ENCODE data around the gene ARL15. TPM values are rescaled to one million over a fixed set of nuclear protein-coding genes. Genes with fewer than 3 reads are reported as not detected.
"Not testable (repeated sequence)": the region's sequence is repeated elsewhere in the genome, so short reads cannot be mapped to it uniquely, and the experiment has no call there.

The ARL15 gene
- total RNA-seq, 1 donor, result 29.1 TPM

DNA sequence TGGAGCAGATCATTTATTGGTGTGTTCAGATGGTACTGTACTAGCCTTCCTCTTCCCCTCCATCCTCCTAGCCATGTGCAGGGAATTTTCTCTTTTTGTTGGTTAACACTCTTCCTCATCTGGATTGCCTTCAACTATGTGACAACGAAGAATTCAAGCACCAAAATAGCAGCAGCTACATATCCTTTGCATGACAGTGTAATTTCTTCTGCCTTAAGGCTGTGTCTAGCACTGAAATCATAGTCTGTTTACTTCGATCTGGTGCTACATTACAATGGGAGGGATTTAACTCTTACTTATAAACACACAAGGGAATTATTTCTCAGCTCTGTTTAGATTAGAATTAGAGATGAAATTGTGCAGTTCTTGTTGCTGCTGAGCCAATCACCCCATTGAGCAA is 260.4 kb downstream of the ARL15 start:
- DNase-seq (ENCODE audit: low read depth in 2 of 3, low spot score in 2 of 3), result no peak

DNA sequence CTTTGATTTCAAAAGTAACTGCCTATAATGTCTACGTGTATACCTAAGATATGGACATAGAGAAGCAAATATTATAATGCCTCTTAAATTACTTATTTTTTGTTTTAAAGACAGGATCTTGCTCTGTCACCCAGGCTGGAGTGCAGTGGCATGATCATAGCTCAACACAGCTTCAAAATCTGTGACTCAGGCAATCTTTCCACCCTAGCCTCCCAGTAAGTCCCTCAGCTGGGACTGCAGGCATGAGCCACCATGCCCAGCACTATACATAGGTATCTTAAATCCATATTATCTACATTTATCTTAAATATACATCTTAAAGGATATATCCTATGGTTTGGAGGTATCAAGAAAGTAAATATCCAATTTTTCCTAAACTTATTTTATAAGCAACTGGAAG is 261.2 kb downstream of the ARL15 start:
- no peak for DNase-seq (ENCODE audit: low read depth in 2 of 3, low spot score in 2 of 3)

DNA sequence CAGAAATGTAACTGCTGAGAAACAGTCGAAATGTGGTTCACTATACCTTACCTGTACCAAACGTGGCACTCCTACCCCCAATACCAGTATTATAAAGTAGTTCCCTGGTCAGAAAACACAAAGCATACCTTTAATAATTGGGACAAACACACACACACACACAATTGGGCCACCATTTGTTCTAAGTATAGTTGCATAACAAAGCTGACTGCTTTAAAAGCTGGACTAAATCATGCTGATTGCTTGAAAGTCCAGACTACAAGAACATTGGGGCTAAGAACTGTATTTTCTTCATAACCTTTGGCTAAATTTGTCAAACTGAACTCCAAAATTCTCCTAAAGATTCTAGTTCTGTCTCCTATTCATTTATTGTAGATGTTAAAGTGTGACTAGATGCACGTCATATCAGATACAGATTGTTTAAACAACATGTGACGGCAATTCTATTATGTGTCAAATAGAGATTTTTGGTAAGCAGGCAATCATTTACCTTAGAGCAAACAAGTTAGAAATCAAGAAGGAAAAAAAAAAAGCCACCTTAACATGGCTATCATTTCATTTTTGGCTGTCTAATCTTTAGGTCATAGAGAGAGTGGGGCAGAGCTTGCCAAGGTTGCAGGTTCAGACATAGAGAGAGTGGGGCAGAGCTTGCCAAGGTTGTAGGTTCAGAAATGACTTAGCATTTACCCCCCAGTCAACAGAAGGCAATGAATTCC is 265.1 kb downstream of the ARL15 start:
- DNase-seq (ENCODE audit: low read depth in 2 of 3, low spot score in 2 of 3), result no peak

DNA sequence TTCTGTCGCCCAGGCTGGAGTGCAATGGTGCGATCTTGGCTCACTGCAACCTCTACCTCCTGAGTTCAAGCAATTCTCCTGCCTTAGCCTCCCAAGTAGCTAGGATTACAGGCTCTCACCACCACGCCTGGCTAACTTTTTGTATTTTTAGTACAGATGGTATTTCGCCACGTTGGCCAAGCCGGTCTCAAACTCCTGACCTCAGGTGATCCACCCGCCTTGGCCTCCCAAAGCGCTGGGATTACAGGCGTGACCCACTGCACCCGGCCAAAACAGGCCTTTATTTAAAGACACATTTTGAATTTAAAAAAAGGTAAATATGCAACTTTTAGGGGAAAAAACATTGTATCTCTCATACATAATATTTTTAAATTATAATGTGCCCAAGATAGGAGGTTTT is 266.1 kb downstream of the ARL15 start:
- not testable (repeated sequence) for DNase-seq (ENCODE audit: low read depth in 2 of 3, low spot score in 2 of 3)

DNA sequence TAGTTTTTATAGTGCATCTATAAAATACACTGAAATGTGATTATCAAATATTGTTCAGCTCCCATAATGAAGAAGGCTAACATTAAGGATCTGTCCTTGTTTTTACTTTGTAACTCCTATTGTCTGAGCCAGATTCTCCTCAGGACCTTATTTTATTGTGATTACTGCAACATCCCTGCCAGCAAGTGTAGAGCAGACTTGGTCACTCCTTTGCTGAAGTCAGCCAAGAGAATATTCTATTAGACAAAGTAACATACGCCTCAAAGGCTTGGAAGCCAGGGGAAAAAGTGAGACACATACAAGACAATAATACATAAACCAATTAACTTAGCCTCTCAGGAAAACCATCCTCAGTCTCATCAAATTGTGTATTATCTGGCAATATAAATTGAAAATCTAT is 269.6 kb downstream of the ARL15 start:
- no peak for DNase-seq (ENCODE audit: low read depth in 2 of 3, low spot score in 2 of 3)

DNA sequence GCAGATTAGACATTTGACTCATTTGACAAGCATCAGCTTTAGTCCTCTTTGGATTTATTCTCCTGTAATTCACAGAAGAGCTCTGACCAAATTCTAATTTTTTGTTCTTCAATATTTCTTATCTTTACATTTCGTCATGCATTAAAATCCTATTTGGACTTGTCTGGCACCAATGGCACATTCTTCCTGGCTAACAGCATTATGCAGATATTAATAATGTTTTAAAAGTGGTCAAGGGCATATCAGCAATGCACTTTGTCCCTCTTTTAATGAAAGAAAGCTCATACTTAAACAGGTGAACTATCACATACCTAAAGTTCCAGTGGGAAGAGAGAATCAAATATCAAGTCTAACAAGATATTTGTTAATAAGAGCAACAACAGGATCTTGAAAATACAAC is 270.4 kb downstream of the ARL15 start:
- DNase-seq (ENCODE audit: low read depth in 2 of 3, low spot score in 2 of 3), result no peak

DNA sequence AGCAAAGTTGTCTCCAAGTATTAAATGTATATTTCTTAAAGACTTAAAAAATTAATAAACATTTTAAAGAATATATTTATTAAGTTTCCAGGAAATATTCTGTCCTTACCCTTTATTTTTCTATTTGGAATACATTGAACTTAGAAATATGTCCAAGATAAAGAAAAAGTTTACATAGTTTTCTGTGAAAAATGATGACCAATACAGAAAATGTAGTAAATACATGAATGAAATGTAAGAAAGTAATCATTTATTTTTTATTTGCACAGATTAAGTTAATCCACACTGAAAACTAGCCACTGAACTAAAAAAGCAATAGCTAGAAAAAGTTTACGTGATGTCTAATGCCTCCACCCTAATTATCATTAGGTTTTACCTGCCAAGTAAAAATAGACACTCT is 273.2 kb downstream of the ARL15 start:
- DNase-seq (ENCODE audit: low read depth in 2 of 3, low spot score in 2 of 3), result no peak

DNA sequence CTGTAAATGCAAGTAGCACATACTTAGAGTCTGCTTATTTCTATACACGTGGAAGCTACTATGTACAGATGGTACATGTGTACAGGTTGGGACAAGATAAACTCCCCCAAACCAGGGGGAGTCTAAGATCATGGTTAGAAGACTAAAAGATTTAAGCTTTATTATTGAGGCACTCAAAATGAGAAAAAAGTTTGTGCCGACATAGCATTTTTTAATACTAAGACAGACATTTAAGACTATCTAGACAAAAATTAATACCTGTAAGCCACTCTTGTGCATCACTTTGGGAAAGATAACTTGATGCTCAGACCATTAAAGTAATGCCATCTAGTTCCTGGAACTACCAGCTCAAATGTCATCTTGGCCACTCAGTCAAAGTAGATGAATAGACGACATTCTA is 279.4 kb downstream of the ARL15 start:
- DNase-seq (ENCODE audit: low read depth in 2 of 3, low spot score in 2 of 3), result no peak

DNA sequence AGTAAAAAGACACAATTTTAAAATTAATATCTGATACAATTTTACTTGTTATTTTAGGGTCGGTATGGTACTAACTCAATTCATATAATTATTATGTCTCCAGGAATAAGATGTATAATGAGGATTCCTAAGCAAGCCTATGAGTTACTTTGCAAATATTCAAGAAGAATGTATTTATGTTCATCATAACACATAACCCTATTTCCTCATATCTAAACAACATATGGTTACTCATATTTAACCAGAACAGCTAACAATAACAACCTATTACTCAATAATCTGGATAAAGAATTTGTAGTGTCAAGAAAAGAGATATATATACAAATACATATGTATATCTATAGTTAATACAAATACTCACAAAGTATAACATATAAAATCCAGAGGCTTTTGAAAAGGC is 285.9 kb downstream of the ARL15 start:
- DNase-seq (ENCODE audit: low read depth in 2 of 3, low spot score in 2 of 3), result no peak

DNA sequence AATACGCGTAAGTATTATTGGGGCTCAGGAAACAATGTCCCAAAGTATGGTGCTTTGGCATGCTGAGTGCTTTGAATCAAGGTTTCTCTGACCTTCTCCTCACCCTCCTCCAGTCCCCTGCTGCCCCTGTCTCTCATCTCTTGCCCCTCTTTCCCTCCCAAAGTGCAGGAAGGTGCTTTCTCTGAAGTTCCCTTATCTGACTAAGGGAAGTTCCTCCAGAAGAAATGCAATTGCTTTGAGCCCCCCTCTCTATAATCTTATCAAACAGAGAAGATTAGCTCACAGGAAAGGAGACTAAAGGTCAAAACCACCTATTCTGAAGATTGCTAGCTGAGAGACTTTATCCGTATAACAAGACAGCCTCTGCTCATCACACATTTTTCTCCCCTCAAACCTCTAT is 288.1 kb downstream of the ARL15 start:
- DNase-seq (ENCODE audit: low read depth in 2 of 3, low spot score in 2 of 3), result no peak

DNA sequence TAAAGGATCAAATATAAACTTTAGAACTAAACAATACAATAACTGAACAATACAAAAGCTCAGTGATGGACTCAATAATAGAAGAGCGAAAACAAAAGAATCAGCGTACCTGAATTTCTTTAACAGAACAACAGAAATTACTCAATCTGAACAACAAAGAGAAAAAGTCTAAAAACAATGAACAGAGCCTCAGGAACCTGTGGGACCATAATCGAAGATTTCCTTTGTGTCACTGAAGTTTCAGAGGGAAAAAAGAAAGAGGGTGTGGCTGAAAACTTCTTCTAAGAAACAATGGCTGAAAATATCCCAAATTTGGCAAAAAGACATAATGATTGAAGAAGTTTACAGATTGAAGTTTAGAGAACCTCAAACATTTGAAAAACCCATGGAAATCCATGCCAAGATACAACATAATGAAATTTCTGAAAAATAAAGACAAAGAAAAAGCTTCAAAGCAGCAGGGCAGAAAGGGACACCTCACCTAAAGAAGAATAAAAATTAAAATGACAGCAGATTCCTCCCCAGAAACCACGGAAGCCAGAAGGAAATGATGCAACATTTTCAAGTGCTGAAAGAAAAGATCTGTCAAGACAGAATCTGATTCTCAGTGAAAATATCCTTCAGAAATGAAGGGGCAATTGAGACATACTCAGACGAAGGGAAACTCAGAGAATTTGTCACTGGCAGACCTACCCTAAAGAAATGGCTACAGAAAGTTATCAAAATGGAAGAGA is 288.8 kb downstream of the ARL15 start:
- DNase-seq (ENCODE audit: low read depth in 2 of 3, low spot score in 2 of 3), result peak in 2 of 3 donors; percentile 23 to 45

DNA sequence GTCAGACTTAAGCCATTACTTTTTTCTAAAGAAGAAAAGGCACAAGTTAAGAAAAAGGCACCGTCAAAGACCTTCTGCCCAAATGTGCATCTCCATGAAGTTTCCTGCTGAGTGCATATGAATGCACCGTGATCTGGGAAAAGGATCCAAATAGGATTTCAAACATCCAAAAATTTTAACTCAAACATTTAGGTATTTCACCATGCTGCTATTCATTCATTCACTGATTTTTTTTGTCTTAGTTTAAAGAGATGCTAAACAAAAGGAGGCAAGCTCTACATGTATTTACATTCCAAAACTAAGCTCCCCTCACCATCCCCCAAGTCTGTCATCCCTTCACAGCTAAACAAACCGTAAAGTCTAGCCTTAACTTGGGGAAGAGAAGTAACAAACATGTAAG is 291.9 kb downstream of the ARL15 start:
- DNase-seq (ENCODE audit: low read depth in 2 of 3, low spot score in 2 of 3), result no peak

DNA sequence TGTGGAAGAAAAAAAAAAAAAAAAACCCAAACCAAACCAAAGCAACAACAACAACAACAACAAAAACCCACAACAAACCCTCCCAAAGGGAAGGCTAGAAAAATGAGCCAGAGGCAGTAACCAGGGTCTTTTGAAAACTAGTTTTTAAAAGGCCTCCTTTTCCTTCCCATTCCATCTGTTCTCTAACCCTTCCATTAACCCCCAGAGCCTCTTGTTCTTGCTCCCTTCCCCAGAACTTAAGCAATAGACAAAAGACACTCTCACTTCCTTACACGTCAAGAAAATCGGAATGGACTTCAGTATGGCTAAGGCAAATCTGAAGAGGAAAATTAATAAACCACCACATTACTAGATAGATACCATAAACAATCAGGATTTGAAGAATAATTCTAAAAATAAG is 292.8 kb downstream of the ARL15 start:
- DNase-seq (ENCODE audit: low read depth in 2 of 3, low spot score in 2 of 3), result no peak

DNA sequence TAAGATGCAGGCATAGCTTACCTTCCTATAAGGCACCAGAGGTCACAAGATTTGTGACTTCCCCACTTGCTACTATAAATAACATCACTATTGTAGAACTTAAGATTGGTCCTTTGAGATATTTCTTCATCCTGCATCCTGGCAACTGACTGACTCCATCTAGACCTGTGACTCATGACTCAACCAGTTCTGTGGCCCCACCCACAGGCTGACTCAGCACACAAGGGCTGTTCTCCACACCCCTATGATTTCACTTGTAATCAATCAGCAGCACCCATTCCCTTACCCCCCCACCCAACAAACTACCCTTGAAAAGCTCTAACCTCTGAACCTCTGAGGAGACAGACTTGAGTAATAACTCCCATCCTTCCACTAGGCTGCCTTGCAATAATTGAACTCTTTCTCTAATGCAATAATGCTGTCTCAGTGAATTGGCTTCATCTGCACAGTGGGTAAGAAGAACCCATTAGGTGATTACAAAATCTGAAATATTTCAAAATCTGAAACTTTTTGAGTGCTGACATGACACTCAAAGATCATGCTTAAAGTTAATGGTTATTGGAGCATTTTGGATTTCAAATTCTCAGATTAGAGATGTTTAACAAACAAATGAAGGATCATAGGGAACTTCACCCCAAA is 296.7 kb downstream of the ARL15 start:
- peak in 1 of 3 donors; percentile 10 for DNase-seq (ENCODE audit: low read depth in 2 of 3, low spot score in 2 of 3)

DNA sequence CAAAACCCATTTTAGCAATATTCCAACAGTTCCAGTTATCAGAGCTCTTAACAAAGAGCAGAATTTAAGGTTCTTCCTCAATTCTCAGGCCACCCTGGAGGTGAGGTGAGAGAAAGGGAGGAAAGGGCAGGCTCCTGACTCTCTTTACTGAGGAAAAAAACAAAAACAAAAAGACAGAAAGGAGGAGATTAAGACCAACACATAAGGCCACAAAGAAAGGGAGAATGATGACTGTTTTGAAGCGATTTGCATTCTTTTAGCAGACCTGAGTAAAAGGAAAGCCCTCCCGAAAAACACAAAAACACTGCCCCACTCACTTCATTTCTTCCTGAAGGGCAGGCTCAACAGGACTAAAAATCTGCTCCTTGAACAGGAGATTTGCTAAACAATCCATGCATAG is 300.5 kb downstream of the ARL15 start:
- no peak for DNase-seq (ENCODE audit: low read depth in 2 of 3, low spot score in 2 of 3)

DNA sequence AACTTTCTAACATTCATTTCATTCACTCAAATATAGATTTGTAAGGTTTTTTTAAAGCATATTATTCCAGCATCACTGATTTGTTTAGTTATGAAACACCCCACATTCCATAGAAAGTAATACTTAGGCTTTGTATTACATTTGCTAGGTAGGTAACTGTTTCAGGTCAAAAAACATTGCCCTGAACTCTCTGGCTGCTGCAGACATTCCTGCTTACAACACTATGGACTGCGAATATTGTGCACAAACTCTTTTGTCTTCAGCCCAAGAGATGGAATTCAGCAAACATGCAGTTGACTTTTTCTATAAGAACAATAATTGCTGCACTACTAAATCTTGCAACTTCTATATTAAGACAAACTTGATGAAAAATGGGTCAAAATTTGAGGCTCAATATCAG is 301.0 kb downstream of the ARL15 start:
- DNase-seq (ENCODE audit: low read depth in 2 of 3, low spot score in 2 of 3), result no peak

DNA sequence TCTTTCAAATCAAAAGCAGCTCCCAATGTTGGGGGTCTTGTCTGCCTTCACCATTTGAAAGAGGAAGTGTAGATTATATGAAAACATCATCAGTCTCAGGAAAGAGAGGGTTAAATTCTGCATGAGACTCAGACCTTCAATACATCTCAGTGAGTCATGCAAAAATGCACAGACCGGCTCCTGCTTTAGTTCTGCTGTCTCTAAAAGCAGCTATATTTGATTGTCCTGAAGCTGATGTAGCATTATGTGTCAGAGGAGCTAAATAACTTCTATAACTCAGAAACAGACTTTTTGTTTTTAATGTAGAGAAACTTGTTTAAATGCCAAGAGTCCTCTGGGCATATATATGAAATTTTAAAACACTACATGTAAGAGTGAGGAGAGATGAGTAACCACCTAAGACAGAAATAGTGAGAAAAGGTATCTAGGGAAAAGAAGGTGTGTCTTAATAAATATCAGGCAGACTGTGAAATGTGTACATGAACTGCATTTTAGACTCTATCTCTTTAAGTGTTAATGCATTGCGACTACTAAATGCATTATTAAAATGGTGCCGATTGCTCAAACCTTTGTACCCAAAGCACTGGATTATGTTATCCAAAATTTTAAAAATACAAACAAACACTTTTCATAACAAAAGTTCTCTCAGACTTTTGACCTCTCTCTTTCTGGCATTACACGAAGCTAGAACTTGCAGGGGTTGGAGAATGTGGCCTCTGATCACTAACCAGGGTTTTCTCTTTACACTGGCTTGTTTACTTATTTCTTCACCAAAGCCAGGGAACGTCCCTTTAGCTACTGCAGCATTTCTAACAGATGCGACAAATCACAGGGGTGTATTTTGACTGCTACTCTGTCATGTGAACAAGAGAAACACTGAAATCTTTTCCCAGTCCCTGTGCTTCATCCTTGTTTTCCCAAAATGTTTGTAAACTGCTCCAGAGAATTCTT is 302.3 kb downstream of the ARL15 start:
- DNase-seq (ENCODE audit: low read depth in 2 of 3, low spot score in 2 of 3), result no peak

DNA sequence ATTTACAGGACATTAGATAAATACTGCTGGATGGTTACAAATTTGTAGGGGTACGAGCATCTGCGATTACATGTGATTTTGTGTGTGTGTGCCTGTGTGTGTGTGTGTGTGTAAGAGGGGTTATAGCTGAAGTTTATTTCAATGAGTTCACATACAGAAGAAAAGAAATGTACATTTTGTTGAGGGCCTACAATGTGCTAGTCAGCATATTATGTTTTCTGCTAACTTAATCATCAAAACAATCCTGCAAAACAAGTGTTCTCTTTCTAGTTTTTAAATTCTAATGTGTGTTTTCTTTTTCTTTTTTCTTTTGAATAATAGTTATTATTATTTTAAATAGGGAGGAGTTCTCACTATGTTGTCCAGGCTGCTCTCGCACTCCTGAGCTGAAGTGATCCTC is 305.7 kb downstream of the ARL15 start:
- no peak for DNase-seq (ENCODE audit: low read depth in 2 of 3, low spot score in 2 of 3)

DNA sequence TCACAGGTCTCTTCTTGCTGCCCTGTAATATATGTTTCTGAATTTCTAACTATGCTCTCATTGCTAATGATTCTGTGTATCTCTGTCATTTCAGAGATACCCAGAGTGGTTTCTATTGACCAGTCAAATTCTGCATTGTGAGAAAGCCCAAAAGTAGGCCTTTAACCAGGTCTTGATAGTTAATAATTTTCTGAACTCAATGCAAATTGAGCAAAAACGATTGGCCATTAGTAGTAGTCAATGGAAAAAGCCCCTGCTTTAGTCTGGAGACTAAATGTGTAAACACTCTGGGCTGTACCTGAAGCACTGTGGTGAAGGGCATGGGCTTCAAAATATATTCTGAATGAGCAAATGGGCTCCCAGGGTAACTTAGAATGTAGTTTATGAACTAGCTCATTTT is 307.6 kb downstream of the ARL15 start:
- DNase-seq (ENCODE audit: low read depth in 2 of 3, low spot score in 2 of 3), result no peak

DNA sequence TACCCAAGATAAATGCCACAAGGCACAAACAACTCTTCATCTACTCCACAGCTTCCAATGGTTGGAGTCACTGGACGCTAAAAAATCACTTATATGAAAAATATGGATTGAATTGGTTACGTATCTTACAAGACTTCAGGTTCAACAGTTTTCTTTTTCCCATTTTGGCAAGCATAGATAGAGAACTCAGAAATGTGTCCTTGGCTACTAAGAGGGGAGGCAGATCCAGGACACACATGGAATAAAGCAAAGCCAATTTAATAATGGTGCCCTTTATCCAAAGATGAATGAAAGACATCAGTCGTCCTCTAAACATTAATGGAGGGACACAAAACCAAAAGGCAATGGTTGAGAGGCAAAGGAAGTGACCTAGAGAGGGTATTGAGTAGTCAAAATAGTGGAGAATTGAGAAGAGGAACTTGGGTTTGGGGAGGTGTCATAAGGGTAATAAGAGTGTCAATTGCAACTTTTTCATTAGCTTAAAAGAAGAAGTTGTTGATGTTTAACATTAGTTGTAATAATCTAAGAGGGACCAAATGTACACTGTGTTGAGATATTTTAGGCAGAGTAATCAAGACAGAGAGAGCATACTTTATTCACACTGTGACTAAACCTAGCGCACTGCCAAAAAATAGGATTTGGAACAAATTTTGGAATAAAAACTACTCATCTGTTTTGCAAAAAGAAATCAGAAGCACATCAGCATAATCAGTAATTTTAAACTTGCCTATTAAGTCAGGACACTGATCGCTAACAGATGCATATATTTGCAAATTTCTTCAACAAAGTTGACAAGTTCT is 308.2 kb downstream of the ARL15 start:
- DNase-seq (ENCODE audit: low read depth in 2 of 3, low spot score in 2 of 3), result no peak

Data from hematopoietic multipotent progenitor cell (in vitro differentiated cells).